Putamen (tissue), 1 donor: Measurements from ENCODE around the gene PSAT1.

Source experiments
- DNase-seq: peaks from one replicate; pipeline ENCODE4 v3.0.0-alpha.2; 2016; ENCODE audit warnings: low spot score

PSAT1 gene

DNA sequence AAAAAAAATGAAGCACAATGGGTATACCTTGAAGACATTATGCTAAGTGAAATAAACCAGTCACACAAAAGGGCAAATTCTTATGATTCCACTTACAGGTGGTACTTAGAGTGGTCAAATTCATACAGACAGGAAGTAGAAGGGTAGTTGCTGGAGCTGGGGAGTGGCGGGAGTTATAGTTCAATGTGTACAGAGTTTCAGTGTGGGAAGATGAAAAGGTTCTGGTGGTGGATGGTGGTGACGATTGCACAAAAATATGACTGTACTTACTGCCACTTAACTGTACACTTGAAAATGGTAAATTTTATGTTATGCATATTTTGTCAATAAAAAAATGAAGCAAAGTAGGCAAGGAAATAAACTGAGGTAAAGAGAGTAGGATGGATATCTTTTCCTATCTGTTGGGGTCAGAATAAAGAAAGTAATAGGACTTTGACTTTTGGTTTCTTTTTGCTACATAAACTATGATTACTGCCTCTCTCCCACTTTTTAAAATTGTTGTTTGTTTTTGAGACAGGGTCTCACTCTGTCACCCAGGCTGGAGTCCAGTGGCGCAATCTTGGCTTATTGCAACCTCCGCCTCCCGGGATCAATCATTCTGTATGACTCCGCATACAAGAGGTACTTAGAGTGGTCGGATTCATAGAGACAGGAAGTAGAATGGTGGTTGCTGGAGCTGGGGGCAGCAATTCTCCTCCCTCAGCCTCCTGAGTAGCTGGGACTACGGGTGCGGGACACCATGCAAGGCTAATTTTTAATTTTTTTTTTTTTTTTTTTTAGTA is 4.0 kb upstream of the PSAT1 start:
- no peak for DNase-seq

DNA sequence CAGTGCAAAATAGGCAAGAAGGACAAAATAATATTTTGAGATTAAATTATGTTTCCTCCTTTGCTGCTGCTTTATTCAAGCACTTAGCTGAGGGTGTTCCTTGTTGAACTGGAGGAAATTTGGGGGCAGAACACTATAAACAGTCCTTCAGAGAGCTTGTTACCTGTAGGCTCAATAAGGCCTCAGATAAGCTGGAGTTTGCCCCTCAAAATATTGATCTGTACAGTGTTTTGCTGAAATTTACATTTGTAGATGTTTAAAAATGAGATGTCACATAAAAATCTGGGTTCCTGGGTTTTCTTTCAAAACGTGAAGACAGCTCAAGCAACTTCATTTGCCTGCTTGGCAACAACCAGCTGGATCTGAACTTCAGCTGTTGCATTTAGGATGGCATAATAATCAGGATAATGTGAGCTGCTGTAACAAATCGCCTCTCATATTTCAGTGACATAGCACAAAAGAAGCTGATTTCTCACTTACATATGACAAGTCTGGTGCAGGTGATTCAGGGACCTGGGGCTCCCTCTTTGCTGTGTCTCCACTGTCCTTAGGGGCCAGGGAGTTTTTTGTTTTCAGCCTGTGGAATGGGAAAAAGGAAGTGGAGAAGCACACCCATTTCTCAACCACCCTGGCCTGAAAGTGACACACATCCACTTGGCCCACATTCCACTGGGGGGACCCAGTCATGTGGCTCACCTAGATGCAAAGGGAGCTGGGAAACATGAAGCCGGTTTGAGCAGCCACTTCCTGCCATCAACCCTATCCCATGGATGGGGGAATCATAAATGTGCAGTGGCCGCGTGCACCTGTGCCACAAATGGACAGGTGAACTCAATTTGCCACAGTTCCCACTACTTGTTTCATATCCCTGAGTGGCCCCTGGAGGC is 2.4 kb upstream of the PSAT1 start:
- DNase-seq = no peak

DNA sequence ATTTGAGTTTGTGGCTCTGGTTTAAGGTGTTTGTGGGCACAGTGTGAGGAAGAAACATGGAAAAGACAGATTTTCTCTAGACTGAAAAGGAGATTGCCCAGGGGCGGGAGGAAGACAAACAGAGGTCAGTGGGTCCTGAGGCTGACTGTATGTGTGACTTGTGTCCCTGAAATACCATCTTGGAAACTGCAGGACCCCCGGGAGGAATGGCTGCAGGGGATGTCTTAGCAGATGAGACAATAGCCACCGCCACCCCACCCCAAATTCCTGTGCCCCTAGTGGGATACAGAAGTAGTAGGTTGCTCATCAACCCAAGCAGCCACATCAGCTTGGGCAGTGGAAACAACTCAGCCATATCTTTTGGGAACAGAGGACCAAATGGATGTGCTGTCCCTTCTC is 1.7 kb upstream of the PSAT1 start:
- no peak for DNase-seq

DNA sequence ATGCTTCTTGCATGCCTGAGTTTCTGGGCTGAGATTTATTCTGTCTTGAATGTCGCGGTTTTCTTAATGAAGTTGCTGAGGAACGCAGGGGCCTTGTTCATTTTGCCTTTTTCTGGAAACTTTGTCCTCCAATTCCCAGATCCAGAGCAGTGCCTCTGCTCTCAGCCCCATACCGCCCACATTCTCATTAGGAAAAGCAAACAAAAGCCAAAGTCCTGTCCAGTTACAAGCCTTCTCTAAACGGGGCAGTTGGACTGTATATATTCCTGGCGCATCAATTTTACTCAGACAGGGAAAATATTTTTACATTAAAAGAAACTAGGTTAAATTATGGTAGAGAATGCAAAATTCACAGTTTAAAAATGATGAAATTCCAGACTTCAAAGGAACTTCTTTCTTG is 1.2 kb upstream of the PSAT1 start:
- DNase-seq = no peak

DNA sequence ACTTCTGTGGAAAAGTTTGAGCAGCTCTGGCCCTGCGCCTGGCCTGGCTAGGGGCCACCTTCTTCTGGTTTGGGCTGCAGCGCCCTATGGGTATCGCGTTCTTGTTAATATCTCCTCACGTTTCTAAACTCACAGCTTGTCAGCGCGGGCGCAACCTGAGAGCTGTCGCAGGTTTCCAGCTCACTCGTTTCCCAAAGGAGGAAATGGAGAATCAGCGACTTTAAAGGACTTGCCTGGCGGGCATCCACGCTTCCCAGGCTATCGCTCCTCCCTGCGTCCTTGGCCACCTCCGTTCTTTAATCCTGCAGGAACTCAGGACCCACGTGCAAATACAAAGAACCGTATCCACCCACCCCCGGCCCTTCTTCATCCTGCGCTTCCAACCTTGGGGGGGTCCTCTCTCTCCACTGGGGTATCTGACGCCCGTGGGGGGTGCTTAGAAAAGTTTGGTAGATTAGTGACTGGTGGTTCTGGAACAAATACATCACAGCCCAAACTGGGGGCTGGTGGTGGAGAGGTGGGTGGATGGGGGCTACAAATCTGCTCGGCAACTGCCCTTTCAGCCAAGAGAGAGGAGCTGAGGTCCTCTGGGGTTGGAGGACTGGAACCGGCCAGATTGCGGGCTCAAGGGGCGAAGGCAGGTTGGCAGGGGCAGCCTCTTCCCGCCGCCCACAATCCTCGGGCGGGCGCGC is 578 bp upstream of the PSAT1 start:
- DNase-seq = peak; percentile 49

DNA sequence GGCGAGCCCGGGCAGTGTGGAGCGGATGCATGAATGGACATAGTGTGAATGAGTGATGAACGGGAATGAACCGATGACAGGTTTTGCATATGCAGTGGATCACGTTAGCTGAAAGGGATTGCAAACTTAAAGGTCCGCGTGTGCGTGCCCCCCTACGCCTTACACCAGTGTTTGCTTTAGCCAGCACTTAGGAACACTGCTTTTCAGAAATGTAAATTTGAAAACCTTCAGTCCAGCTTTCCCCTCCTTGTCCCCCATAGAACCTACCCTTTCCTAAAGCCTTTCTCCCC is 692 bp downstream of the PSAT1 start:
- DNase-seq = peak; percentile 74

DNA sequence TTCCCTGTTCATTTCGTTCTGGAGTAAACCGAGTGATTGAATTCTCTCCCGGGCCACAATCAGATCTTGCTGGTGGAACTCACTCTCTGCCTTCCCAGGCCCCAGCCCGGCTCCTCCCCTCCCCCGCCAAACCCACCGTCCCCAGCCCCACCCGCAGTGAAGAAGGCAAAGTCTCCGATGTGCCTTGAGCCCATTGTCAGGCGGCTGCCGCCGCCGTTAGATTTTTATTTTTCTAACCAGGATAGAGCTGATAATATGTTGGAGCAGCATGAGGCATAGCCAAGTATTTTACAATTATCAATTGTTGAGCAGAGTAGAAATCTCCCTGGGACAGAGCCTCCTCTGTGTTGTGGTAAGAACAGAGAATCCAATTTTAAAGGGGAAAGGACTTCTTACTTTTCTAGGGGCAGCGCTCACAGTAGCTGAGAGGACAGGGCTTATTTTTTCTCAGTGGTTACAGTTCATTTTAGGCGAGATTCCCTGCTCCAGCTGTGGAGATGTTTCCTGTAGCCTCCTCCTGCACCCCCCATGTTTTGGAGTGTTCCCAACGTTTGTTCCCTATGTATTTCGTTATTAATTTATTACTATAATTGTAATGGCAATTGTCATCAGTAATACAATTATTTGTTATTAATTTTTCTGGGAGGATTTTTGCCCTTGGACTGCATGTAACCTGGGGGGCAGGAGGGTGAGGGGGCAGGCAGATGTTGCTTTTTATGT is 1.3 kb downstream of the PSAT1 start:
- DNase-seq = peak; percentile 85

DNA sequence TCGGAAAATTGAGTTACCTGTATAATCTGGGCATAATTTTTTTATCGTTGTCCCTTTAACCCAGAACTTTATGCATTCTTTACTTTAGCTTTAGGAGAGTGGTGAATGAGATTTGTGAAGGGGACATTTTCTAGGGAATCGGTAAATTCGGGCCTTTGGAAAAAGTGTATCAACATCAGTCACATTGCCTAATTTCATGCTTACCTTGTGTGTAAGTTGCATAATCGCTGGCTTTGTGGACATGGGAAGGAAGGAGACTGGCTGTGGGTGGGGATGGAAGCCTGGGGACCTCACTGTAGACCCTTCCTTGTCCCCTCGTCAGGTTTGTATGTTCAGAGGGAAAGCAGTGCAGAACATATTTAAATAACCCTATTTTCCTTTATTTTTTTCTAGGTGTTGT is 3.3 kb downstream of the PSAT1 start:
- DNase-seq = no peak

DNA sequence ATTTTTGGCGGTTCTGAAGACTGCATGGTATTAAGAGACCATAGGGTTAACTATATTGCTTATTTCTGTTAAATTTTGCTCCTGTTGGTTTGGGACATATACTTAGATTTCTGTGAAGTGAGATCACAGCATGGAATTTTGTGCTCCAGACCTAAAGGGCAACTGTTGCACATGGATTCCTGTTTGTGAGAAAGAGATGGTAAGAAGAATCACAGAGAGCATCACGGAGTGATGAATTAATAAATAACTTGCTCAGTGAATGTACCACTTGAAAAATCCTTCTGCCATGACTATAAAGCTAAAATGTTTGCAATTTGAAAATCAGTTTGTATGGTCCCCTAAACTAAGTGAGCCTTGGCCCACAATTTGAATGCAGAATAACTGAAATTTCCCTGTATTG is 4.5 kb downstream of the PSAT1 start:
- no peak for DNase-seq

DNA sequence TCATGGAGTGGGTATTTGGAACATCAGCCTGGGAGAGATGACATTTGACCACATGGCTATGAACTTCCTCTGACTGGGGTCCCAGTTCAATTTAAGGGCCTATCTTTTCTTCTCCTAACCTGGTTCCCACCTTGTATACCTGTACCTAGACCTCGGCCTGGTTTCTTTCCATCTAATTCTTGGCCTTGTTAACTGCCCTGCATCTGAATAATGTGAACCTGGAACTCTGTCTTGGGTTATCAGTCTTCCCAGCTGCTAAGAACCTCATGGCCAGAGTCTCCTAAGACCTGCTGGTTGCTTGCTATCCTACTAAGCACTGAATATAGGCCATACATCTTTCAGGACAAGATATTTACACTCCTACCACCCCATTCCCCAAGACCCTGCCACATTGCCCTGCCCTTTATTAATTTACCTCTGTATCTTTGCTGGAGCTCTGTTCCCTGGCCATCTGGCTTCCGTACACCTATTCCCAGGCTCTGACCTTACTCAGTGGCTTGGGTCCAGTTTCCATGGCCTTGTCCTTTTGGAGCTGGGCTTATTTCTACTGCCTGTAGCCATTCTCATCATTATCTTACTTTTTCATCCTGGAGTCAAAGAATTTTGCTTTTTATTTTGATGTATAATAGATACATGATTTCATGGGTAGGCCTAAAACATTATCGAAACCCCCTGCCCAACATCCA is 6.6 kb downstream of the PSAT1 start:
- DNase-seq = no peak

DNA sequence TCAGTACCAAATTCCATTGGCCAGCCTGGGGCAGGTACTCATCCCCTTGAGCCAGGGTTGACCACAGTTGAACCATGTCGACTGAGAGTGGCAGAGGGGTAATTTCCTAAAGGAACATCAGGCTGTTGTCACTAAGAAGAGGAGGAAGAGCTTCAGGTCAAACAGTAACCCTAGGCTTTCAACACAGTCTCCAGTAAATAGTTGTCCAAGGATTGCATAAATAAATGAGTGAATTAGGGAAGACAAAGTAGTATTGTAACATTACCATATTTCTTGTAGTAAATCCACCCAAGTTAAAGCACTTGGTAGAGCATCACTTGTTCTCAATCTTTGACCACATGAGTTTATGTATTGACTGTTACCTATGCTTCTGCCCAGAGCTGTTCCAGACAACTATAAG is 7.4 kb downstream of the PSAT1 start:
- DNase-seq = no peak

DNA sequence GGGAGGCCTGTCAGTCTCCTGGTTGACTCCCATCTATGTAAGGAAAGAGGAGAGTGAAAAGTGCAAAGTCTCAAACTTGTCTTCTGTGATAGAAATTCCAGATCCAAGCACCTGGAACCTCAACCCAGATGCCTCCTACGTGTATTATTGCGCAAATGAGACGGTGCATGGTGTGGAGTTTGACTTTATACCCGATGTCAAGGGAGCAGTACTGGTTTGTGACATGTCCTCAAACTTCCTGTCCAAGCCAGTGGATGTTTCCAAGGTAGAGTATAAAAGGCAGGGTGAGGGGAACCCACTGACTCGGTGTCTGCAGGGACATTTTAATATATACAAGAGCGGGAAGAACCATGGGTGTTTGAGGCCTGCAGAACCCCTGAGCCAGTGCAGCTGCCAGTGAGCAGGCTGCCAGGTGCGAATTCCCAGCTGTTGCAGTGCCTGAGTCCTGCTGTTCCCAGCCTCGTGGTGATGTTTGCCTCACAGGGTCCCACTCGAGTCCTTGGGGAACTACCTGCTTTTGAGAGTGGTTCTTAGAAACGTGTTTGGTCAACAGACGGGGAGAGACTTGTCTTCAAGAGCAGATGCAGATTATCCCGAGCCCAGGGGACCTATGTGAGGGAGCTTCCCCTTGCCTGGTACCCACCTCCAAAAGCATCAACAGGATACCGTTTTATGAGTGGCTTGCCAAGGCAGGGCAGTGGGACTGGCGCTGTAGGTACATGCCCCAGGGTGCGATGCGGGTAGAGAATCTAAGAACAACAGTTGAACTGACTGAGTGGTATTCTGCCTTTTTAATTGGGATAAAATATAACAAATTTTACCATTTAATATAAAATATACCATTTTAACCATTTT is 9.5 kb downstream of the PSAT1 start:
- DNase-seq = no peak

DNA sequence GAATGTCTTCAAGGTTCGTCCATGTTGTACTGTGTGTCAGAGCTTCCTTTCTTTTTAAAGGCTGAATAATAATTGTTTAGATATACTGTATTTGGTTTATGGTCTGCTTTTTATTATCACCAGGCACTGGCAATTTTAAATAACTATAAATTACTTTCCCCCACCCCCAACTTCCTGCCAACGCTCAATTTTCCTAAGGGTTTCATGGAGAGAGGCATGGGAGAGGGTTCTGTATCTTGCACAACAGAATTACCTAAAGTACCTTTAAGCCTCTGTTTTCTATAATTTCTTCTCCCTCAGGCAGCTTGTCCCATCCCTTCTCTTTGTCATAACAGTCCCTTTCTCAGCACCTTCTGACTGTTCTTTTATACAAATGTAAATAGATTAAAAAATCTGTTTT is 10.4 kb downstream of the PSAT1 start:
- no peak for DNase-seq

DNA sequence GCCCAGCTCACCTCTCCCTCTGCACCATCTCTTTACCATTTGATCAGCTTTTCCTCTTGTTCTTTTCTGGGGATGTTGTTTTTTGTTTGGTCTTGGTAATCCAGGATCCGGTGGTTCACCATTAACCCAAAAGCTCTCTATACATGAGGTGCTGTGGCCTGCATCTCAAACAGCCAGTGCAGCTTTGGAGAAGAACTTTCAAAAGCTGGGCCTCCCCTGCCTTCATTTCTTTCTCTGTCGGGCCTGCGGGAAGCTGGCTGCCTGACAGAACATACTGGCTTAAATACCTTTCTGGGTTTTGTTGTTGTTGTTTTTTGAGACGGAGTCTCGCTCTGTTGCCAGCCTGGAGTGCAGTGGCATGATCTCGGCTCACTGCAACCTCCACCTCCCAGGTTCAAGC is 12.1 kb downstream of the PSAT1 start:
- DNase-seq = no peak

DNA sequence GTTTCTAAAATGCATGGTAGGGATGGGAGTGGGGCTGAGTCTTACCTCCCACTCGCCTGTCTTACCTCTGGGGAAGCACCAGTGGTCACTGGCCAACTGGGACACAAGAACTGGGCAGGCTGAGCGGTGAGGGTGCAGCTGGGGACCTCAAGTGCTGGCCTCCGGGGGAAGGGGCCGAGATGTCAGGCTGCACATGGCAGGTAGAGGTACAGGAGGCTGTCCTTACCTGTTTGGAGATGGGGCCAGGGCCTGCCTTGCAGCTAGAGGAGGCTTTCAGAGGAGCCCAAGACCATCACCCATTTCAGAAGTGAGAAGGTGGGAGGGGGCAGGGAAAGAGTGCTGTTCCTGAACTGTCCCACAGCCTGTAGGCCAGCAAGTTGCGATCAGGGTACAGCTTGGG is 14.2 kb downstream of the PSAT1 start:
- DNase-seq = no peak

DNA sequence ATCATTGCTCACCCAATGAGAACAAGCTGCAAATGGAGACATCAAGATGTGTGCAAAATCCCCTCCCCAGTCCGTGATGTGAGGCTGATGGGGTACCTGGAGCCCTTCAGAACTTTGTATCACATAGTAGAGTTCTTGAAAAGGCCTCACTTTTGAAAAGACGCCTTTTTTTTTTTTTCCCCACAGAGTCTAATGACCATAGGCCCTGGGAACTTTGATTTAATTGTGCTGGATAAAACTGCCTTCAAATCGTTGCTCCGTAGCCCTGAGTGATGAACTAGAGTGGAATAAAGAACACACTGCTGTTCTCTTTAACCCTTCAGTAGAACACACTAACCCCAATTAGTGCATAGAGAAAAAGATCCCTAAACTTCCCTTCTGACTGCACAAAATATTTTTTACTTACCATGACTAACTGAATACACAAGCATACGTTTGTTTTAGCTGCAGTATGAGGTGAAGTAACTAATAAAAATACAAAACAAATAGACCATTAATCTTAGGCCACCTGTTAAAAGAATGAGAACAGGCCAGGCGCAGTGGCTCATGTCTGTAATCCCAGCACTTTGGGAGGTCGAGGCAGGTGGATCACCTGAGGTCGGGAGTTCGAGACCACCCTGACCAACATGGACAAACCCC is 15.1 kb downstream of the PSAT1 start:
- DNase-seq = peak; percentile 18

DNA sequence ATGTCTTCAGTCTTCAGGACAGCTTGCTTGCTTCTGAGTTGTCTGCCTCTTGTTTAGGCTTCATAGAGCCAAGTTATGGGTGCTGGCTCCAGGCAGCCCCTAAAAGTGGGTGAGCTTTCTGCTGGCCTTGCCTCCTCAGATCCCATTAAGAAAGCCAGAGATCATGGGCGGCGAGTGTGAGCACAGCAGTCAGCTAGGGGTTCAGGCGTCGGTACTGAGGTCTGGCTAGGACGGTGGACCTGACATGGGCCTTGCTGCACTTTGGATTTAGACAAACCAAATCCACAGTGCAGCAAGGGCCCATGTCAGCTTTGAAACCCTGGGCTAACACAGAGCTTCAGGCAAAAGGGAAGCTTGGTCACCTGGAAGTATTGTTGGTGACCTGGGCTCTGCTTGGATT is 17.6 kb downstream of the PSAT1 start:
- DNase-seq = no peak

DNA sequence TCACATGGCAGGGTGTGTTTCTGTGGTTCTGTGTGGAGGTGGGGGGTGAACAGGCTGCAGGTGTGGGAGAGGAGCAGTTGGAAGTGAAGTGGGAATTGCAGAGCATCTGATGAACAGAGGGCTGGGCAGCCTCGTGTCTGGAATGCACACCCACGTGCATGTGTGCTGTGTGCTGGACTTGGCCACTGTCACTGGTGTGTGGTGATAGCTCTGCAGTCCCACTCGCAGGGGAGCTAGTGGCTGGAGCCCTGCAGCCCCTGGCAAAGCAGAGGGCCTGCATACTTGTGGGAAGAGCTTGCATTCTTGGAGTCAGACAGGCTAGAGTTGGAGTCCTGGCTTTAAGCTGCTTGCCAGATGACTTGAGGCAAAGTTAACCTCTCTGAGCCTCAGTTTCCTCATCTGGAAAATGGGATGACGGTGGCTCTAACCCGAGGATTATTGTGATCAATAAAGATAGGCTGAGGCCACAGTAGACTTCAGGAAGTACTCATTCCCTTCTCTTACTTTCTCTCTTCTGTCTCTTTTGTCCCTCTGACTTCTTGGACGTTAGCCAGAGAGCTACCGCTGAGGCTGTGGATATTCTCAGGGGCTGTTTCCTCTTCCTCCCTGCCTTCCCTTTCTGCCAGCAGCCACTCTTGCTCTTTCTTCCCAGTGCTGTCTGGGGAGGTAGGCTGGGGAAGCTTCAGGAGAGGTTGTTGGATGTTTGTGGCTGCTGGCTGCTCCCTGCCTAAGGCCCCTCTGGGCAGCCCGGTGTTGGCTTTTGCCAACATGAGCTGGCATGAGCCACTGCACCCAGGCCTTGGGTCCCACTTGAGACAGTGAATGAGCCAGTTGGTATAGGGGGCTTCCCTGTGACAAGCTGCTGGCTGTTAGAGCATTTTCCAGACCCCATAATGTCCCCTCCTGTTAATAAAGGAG is 18.3 kb downstream of the PSAT1 start:
- DNase-seq = no peak
